Measurements from ENCODE around the gene HLA-DMA.
"Not testable (repeated sequence)": the region's sequence is repeated elsewhere in the genome, so short reads cannot be mapped to it uniquely, and the experiment has no call there.

The HLA-DMA gene

DNA sequence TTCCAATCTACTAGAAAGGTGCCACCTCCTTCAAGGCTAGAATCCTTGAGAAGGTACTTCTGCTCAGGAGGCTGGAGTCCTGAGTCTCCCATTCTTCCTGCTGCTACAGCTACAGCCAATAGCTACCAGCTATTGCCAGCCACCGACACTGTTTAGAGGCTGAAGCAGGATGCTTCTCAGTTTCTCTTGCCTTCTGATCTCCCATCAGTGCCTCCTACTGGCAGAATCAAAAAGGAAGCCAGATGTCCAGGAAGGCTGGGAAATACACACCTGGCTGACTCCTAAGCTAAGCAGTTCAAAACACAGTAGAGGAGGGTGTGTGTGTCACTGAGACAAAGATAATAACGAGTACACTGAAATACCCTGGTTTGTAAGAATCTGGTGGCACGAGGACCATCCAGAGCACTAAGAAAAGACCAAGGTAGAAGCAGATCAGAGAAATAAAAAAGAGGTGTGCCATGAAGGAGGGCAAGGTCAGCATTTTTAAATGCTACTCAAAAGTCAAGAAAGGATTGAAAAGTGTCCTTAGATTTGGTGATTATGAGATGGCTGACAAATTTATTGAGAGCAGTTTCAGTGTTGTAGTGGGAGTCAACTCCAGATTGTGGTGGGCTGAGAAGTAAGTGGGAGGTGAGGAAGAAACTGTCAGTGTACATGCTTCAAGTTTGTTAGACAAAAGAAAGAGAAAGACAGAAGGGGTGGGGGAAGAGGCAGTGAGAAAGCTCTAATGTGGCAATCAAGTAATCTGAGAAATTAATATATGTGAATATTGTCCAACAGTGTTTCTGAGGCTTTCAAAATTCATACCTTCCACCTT is 2.3 kb upstream of the HLA-DMA start:
- DNase-seq (ENCODE audit: low read depth), result no peak

DNA sequence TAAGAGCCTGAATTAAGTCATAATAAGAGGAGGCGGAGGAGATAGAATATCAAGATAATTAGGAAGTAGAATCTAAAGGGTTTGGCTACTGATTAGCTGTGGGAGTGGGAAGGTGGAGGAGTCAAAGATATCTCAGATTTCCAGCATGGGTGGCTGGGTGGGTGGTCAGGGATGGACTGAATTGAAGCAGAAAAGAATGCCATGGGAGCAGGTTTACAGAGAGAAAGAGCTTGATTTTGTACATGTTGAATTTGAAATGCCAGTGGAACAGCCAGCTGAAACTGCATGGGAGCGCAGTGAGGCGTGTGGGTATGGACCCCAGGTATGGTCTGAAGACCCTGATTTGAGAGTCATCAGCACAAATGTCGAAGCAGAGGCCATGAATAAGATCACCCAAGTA is 1.4 kb upstream of the HLA-DMA start:
- no peak for DNase-seq (ENCODE audit: low read depth)

DNA sequence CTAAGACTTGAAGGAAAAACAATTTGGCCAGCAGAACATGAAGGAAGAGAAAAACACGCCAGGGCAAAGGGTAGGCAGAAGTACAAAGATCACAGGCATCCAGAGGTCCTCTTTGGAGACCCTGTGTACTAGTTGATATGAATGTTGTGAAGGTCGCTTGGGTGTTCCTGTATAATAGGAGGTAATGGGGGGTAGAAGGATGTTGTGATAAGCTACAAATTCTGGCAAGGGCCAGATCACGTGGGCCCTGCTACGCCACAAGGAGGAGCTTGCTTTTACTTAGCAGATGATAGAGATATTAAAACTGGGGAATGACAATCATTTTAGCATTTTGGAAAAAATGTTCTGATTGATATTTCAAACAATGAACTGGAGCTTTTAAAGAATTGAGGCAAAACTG is 878 bp upstream of the HLA-DMA start:
- no peak for DNase-seq (ENCODE audit: low read depth)

DNA sequence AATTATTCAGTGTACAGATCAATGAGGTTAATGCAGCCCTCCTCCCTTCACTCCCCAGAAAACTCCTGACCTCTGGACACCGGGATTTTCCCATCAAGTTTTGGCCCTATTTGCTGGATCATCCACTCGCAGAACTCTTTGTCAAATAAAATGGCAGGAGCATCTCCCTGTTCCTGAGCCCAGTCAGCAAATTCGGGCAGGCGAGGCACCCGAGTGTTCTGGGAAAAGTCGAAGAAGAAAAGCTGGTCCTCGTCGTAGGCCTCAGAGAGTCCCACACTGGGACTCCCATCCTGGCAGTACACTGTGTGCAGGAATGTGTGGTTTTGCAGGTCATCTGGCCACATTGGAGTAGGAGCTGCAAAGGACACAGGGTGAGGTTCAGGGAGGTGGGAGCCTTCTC is 2.4 kb downstream of the HLA-DMA start:
- DNase-seq (ENCODE audit: low read depth), result no peak

DNA sequence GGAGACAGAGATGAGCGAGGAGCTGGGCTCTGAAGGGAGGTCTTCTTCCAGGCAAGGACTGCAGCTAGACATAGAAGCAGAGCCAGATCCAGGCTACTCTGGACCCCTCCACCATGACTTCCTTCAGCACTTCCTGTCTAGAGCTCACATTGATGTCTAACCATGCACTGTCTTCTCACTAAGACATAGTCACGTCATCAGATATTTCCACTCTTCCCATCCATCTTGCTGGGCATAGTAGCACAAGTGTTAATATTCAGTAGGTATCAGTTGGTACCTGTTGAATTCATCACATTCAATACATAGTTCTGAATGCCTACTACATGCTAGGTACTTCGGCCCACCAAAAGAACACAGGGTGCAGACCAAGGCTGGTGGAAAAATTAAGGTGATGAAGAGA is 2.9 kb downstream of the HLA-DMA start:
- no peak for DNase-seq (ENCODE audit: low read depth)

DNA sequence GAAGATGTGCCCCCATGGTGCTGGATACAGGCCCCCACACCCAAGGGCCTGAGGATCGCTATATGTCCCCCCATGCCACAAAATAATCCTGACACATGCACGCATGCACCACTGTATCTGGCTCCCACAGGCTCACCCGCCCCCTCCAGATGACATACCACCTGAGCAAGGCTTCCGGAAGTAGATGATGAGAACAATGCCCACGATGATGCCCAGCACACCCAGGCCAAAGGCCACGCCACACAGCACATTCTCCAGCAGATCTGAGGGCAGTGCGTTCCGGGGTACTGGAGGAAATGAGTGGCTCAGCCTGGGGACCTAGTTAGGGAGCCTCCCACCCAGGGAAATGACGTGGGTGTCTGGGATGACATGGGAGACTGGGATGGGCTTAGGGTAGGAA is 3.8 kb downstream of the HLA-DMA start:
- no peak for DNase-seq (ENCODE audit: low read depth)

DNA sequence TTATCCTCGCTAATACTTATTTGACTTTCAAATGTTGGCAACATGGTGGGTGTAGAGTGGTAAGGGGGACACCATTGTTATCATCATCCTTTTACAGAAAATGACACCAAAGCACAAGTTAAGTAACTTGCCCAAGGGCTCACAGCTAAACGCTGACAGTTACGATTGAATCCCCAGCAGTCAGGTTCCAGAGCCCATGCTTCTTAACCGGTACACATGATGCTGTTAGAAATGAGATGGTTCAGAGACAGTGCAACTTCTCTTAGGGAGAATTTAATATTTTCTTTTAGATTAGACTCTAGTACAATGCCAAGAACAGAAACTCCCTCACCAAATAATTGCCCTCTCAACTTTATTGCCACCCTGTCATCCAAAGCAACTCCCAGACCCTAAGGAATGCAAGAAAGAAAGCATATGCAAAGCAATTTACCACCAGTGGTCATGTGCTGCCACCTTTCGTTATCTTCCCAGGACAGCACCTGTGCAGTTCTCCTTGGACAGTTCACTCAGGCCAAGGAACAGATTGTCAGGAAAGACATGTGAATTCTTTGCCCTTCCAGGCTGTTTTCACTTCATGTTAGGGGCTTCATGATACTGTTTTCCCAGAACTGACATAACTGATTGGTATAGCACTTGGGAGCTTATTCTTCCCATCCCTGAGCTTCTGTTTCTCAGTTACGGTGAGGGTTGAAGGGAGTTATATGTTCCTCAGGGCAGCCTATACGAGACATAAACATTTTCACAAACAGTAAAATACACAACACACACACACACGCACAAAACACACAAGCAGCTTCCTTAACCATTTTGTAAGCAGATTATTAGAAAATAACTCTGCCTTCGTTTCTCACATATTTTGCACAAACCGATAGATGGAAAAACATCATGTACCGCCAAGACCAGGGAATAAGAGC is 5.1 kb downstream of the HLA-DMA start:
- DNase-seq (ENCODE audit: low read depth), result no peak

DNA sequence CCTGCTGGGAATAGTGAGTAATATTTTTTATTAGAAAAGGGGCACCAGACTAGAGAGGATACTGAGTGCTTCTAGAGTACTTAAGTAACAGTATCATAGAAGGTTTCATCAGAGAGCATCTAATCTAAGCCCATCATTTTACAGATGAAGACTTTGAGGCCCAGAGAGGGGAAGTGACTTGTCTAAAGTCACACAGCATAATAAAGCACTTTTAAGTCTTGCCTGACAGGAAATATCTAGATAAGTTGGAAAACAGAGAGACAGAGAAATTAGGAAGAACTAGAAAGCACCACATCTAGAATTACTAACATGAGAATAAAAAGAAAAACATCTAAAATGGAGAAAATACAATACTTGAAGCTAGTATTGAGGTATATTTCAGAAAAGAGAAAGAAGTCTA is 6.0 kb downstream of the HLA-DMA start:
- DNase-seq (ENCODE audit: low read depth), result no peak

DNA sequence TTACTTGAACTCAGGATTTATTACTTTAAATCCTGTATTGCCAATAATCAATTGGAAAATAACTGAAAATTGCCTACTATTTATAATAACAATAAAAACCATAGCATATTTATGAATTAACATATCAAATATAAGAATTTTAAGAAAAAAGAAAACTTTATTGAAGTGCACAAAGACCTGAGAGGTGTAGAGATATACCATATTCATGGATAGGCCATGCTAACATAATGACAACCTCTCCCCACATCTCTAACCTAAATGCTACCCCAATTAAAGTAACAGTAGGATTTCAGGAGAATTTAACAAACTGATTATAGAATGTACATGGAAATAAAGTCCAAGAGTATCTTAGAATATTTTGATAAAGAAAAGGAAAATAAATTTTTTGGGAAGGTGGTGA is 6.9 kb downstream of the HLA-DMA start:
- no peak for DNase-seq (ENCODE audit: low read depth)

DNA sequence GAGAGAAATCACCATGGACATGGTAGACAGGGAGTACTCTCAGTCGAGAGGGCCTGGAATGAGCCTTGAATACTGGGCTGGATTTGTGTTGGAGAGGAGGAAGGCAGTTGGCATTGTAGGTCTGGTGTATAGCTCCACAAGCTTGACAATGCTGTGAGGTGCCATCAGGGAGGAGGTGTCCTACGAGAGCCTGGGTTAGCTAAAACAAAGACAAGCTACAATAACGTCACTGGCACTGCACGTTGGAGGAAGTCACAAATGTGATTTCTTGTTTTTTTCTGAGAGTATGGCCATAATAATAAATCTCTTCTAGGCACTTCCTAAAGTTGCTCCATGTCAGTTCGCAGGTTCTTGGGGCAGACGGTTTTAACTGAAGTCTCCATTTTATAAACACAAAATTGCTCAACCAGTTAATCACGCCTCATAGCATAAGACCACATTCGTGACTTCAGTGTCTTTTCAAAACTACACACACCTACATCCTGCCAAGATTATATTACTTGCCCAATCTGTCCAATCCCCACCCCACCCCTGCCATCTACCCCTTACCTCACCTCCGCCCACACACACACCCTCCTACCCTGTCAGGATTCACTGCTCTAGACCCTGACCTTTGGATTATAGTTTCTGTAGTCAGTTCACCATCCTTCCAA is 7.7 kb downstream of the HLA-DMA start:
- DNase-seq (ENCODE audit: low read depth), result no peak

DNA sequence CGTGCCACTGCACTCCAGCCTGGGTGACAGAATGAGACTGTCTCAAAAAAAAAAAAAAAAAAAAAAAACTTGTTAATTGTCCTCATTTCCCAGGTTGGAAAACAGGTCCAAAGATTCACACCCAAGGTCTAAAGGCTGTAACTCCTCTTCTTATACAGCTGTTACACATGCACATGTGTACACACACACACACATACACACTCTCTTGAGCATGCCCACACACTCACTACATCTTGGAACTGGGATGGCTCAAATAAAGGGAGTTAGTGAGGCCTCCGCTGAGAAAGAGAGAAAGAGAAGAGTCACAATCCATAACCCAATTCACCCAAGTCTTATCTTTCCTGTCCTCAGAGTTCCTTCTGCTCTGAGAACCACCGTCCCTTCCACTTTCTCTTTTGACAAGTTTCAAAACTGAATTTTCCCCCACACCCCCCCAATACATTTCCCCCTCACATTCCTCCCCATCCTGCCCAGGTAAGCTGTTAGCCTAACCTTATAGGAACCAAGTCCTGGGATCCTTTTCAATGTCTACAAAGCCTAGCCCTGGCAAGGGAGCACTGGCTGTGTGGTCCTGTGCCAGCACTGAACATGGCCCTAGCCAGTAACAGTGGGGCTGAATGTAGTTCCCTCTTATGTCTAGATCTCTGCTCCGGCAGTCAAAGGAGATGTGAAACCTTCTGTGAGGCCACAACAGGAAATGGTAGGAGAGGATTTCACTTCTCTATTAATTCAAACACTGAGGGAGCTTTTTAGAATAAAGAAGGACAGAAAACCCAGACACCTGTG is 8.8 kb downstream of the HLA-DMA start:
- no peak for DNase-seq (ENCODE audit: low read depth)

DNA sequence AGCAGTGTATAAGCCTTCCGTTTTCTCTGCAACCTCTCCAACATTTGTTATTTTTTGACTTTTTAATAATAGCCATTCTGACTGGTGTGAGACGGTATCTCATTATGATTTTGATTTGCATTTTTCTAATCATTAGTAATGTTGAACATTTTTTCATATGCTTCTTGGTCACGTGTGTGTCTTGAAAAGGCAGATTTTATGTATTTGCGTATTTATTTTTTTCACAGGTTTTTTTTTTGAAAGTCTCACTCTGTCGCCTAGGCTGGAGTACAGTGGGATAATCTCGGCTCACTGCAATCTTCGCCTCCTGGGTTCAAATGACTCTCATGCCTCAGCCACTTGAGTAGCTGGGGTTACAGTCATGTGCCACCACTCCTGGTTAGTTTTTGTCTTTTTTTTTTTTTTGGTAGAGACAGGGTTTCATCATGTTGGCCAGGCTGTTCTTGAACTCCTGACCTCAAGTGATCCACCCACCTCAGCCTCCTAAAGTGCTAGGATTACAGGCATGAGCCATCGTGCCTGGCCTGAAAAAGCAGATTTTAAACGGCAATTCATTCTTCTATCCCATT is 10.3 kb downstream of the HLA-DMA start:
- not testable (repeated sequence) for DNase-seq (ENCODE audit: low read depth)

DNA sequence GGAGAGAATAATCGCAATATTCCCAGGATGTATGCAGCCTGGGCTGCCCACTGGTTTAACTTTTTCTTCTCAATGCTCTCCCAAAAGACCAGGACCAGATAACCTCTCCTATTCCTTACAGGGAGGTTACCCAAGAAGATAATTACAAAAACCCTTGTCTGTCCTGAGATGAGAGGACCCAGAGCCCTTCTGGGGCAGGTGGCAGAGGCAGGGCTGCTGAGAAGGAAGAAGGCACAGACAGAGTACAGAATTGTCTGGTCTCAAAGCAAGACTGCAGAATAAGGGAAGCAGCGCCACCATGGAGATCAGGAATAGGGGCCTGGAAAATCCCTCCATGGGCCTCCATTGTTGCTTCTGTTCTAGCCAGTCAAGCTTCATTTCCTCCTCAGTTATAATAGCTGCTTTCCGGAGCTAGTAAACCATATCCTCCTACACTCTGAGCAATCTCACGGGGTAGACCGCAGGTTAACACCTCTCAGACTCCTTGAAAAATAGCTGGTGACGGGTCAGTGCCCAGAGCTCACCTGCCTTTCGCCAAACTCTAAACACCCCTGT is 11.6 kb downstream of the HLA-DMA start:
- no peak for DNase-seq (ENCODE audit: low read depth)

DNA sequence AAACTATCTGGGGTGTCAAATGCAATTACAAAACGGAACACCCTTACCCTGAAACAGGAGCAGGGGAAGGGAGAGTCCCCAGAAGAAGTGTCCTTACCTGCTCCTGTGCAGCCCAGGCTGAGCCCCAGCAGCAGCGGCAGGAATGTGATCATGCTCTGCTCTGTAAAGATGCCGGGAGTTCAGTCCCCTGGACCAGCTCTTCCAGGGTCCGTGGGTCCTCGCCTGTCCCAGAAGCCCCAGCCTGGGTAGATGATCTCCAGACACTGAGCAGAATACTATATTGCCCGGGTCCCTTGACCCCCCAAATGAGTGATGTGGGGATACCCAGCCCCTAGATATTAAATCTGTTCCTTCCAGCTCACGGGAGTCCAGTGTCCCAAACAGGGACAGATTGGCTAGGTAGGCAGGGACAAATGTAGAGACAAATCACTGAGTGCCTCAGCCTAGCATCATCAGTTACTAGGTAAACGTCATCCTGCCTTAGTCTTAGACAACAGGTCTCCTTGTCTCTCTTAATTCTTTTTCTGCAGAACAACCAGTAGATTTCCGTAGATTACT is 12.2 kb downstream of the HLA-DMA start, which contains the start of gene HLA-DMB:
Gene HLA-DMB, minus strand, starts transcription at position 373 of the 558 bp plus-strand sequence. Its CDS starts 221 bp downstream, at position 152.
- DNase-seq (ENCODE audit: low read depth), result peak; percentile 75

DNA sequence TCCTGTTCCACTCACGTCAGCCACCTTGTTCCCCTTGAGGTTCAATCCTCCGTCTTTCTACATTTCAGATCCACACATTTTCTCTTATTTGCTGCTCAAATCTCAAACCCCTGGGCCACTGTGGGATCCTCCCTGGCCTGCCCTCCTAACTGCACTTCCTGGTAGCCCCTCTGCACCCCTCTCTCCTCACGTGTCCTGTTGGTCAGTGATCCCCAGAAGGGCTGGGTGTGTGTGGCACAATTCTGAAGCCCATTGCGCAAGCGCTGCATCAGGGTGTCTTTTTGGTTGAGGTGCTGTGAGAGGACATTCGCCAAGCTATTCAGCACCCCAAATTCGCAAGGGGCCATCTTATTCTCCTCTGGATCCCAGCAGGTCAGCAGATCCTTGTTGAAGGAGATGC is 14.4 kb downstream of the HLA-DMA start:
- DNase-seq (ENCODE audit: low read depth), result no peak

DNA sequence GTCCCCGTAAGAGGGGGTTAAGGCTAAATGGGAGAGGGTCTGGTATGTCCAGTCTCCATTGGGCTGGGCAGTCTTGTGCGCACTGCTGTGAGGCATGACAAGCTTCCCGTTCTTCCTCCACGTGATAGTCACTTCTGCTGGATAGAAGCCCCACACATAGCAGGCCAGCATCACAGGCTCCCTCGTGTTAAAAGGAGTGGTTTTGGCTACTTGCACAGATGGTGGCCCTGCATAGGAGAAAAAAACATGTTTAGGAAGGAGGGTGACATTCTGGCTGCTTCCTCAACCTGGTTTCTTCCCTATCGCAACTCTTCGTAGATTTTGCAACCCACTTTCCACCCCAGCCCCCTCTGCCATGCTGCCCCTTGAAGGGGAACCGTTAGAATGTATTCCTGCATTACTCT is 15.7 kb downstream of the HLA-DMA start:
- no peak for DNase-seq (ENCODE audit: low read depth)

DNA sequence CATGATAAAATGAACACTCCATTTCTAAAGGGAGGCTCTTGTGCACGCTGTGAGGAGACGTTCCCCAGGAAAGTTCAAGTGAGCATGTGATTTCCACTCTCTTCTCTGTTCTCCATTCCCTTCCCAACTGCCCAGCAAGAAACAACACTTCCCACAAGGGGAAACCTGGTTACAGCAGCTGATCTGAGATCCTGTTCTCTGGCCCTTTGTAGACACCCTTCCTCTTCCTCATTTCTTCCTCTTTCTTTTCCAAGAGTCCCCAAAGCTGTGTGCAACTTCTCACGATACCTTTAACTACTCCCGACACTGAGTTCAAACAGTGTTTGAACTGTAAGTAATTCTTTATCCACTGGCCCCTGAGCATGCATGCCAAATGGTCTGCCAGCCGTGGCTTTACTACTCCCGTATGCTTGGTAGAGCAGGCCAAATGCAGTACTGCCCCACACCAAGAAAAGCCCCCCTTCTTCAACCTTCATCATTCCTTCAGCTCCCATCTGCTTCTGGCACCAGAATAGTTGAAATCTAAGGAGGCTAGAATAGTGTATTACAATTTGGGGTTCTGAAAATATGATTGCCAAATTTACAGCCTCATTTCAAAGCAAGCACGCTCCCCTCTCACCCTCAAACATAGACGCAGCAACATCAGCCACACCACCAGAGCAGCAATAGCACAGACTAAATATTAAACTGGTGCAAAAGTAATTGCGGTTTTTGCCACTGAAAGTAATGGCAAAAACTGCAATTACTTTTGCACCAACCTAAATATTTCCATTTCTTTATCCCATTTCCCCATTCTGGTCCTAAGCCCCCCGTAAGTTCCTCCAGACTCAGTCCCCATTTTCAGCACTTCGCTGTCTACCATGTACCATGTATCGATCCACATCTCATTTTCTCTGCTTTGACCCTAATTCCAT is 16.4 kb downstream of the HLA-DMA start:
- DNase-seq (ENCODE audit: low read depth), result no peak

DNA sequence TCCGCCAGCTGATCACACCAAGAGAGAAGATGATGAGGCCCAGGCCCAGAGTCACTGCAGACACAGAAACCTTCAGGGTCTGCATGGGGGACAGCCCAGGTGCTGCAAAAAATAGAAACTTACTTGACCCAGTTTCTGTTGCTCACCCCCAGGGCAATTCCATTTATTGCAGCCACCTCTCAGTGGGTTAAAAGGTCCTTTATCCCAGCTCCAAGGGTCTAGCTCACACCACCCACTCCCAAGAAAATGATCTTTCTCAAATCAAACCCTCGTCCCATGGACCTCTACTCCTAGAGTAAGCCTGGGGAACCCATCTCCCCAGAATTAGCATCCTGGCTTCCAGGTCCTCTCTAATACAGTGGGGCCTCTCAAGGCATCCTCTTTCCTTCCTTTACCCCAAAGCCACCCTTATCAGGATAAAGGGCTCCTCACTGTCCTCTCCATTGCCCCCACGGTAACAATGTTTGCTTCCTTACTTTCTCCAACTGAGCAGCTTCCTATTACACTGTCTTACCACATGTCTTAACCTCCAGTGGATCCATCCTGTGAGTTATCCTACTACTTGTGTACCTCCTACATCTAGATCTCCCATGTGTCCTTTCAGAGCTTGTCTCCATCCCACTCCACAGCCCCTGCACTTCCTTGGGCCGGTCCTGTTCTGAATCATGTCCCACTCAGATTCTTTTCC is 17.2 kb downstream of the HLA-DMA start:
- DNase-seq (ENCODE audit: low read depth), result no peak

DNA sequence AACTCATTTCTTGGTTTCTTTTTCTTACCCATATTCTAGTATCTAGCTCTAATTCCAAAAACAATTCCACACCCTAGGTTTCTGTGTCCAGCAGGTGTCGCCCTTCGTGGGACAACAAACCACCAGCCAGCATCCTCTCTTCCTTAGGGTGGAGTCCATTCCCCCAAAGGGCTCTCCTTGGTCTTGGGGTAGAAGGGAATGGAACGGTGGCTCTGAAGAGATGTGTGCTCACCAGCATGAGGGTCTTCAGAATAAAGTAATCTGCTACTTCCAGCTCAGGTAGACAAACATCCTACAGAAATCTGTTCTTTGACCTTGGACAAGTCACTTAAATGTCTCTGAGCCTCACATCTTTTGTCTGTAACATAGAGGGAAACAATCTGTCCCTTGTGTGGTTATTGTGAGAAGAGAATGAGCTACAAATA is 19.2 kb downstream of the HLA-DMA start:
- peak; percentile 62 for DNase-seq (ENCODE audit: low read depth)
